Measurements from ENCODE around the gene EPB41. TPM values are rescaled to one million over a fixed set of nuclear protein-coding genes. Genes with fewer than 3 reads are reported as not detected.
"Not testable (repeated sequence)": the region's sequence is repeated elsewhere in the genome, so short reads cannot be mapped to it uniquely, and the experiment has no call there.

Gene EPB41
- total RNA-seq, 2 experiments from 2014 or later = 67.6 to 71.0 TPM

DNA sequence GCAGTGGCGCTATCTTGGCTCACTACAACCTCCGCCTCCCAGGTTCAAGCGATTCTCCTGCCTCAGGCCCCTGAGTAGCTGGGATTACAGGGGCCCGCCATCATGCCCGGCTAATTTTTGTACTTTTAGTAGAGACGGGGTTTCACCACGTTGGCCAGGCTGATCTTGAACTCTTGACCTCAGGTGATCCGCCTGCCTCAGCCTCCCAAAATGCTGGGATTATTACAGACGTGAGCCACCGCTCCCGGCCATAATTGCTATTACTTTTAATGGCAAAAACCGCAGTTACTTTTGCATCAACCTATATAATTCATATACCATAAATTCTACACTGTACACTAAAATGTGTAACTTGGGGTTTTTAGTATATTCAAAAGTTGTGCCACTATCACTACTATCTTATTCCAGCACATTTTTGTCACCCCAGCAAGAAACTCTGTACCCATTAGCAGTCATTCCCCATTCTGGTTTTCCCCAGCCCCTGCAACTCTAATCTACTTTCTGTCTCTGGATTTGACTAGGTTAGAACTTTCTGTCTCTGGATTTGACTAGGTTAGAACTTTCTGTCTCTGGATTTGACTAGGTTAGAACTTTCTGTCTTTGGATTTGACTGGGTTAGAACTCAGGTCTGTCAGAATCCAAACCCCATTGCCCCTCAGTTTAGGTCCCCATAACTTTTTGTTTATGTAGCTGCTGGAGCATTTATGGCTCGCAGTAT lies 47.9 kb downstream of the EPB41 start:
- peak overlapping the region; percentile 16 for H3K4me3 Mint-ChIP-seq
- CTCF ChIA-PET = interaction anchor here (1.1 to 1.7 kb wide), 2 partner anchors 49 to 72 kb away, joined by 4 to 5 read pairs; partner anchors contain the start of gene EPB41
- not testable (repeated sequence) for H3K9me3 Mint-ChIP-seq, H3K36me3 Mint-ChIP-seq, H3K27me3 Mint-ChIP-seq
- peak overlapping the region; percentile 45 for H3K27ac Mint-ChIP-seq
- intact Hi-C loops (cut with micrococcal nuclease) = loop anchor here (1.0 to 10.0 kb wide), 5 partner anchors 10 to 753 kb away; no protein-coding TSS in a partner anchor
- peaks cover 62% of the 10 kb centered on the region for H3K4me1 Mint-ChIP-seq (ENCODE audit: low read depth)
- POLR2A ChIA-PET = interaction anchor here (0.7 to 1.8 kb wide), 3 partner anchors 9 to 80 kb away, joined by 4 to 8 read pairs (median 5); partner anchors contain the start of gene EPB41
- DNase-seq = peak; percentile 65

- Mint-ChIP-seq H3K36me3 (no peaks in the 10 kb centered on the region), H3K4me1 (ENCODE audit: low read depth) (peaks cover 54% of the 10 kb centered on the region), H3K4me3 (no peak overlapping the region), H3K9me3 (no peaks in the 10 kb centered on the region), H3K27ac (no peak overlapping the region), H3K27me3 (no peaks in the 10 kb centered on the region)
- CTCF ChIA-PET = interaction anchor here (1.0 kb wide), 1 partner anchor 83 kb away, joined by 3 read pairs; no protein-coding TSS in a partner anchor
- no peak for DNase-seq
- POLR2A ChIA-PET = no interaction called here
- intact Hi-C loops (cut with micrococcal nuclease) = loop anchor here (10.0 kb wide), 1 partner anchor 749 kb away; no protein-coding TSS in a partner anchor
These were observed 51.0 kb downstream of the EPB41 start for GRCh38 chr1:28965271-28965870.

- Mint-ChIP-seq H3K36me3 (peaks cover 2% of the 10 kb centered on the region), H3K27ac (no peak overlapping the region), H3K27me3 (no peaks in the 10 kb centered on the region), H3K4me3 (no peak overlapping the region), H3K9me3 (no peaks in the 10 kb centered on the region), H3K4me1 (ENCODE audit: low read depth) (peaks cover 54% of the 10 kb centered on the region)
- intact Hi-C loops (cut with micrococcal nuclease) = loop anchor here (10.0 kb wide), 1 partner anchor 748 kb away; no protein-coding TSS in a partner anchor
- POLR2A ChIA-PET = no interaction called here
- DNase-seq = no peak
- CTCF ChIA-PET = no interaction called here
These were observed 52.2 kb downstream of the EPB41 start for GRCh38 chr1:28966617-28967016.

DNA sequence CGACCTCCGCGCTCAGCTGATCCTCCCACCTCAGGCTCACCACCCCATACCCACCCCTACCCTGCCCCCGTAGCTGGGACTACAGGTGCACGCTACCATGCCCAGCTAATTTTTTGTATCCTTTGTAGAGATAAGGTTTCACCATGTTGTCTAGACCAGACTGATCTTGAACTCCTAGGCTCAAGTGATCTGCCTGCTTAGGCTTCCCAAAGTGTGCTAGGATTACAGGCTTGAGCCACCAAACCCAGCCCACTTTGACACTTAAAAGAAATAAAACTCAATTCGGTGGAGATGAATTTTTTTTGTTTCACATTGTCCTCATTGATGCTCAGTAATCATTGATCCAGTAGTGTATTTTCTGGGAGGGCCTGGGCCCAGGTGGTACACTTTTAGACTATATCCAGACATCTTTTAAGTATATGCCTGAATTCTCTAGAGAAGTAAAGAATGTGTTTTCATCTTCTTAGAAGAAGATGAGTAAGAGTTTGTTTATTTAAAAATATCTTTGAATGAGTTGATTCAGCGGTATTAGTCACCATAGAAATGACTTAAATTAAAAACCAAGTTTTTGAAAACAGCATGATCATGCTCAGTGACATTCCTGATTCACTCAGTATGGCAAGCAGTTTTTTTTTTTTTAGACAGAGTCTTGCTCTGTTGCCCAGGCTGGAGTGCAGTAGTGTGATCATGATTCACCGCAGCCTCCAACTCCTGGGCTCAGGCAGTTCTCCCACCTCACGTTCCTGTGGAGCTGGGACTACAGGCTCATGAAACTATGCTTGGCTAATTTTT lies 57.8 kb downstream of the EPB41 start:
- Mint-ChIP-seq H3K27me3 (no peaks in the 10 kb centered on the region), H3K27ac (peak overlapping the region; percentile 51), H3K4me3 (no peak overlapping the region), H3K9me3 (peaks cover 2% of the 10 kb centered on the region), H3K36me3 (peaks cover 6% of the 10 kb centered on the region), H3K4me1 (ENCODE audit: low read depth) (peaks cover 57% of the 10 kb centered on the region)
- CTCF ChIA-PET = interaction anchor here (0.6 to 1.5 kb wide), 3 partner anchors 62 to 145 kb away, joined by 3 to 4 read pairs (median 3); no protein-coding TSS in a partner anchor
- intact Hi-C loops (cut with micrococcal nuclease) = loop anchor here (1.0 to 5.0 kb wide), 4 partner anchors 10 to 70 kb away; no protein-coding TSS in a partner anchor
- POLR2A ChIA-PET = interaction anchor here (0.6 to 0.7 kb wide), 2 partner anchors 9 to 210 kb away, joined by 4 read pairs; no protein-coding TSS in a partner anchor
- peak; percentile 55 for DNase-seq

DNA sequence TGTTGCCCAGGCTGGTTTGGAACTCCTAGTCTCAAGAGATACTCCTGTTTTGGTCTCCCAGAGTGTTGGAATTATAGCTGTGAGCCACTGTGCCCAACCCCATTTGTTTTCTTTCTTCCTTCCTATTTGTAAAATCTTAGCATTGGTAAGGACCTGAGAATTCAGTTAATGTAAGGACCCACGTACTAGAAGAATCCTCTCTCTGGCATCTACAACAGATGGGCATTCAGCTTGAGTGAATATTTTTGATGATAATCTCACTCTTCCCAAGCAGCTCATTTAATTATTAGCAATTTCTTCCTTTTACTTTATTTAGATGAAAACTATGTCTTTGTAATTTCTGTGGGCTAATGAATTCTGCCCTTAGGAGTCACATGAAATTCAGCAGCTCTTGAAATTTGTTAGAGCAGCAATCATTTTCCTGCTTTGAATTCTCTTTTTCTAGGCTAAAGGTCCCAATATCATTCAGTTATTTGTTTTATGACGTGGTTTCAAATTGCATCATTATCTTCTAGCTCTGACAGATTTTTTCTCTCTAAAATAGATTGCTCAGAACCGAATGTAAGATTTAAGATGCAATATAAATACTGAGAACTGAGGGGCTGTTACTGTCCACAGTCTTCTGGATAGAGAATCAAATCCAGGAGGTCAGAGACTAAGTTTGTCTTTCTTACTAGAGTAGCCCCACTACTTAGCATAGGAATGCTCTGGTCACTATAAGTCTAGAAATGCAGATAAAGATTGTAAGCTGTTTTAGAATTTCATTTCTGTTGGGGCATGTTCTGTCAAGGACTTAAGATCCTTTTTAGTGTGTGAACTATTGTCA lies 59.4 kb downstream of the EPB41 start:
- H3K27ac Mint-ChIP-seq = no peak overlapping the region
- H3K27me3 Mint-ChIP-seq = no peaks in the 10 kb centered on the region
- ChIA-PET CTCF (interaction anchor here (1.2 to 1.7 kb wide), 2 partner anchors 60 to 92 kb away, joined by 4 to 7 read pairs; no protein-coding TSS in a partner anchor), POLR2A (interaction anchor here (0.6 to 0.8 kb wide), 2 partner anchors 12 to 34 kb away, joined by 3 read pairs; no protein-coding TSS in a partner anchor)
- intact Hi-C loops (cut with micrococcal nuclease) = loop anchor here (5.0 kb wide), 1 partner anchor 68 kb away; no protein-coding TSS in a partner anchor
- H3K9me3 Mint-ChIP-seq = peaks cover 2% of the 10 kb centered on the region
- peaks cover 6% of the 10 kb centered on the region for H3K36me3 Mint-ChIP-seq
- no peak for DNase-seq
- H3K4me3 Mint-ChIP-seq = no peak overlapping the region
- H3K4me1 Mint-ChIP-seq (ENCODE audit: low read depth) = peaks cover 67% of the 10 kb centered on the region

- Mint-ChIP-seq H3K9me3 (peaks cover 2% of the 10 kb centered on the region), H3K27ac (no peak overlapping the region), H3K4me1 (ENCODE audit: low read depth) (peaks cover 72% of the 10 kb centered on the region), H3K27me3 (no peaks in the 10 kb centered on the region), H3K36me3 (peaks cover 6% of the 10 kb centered on the region), H3K4me3 (no peak overlapping the region)
- DNase-seq = no peak
- CTCF ChIA-PET = interaction anchor here (1.7 kb wide), 1 partner anchor 93 kb away, joined by 4 read pairs; no protein-coding TSS in a partner anchor
- intact Hi-C loops (cut with micrococcal nuclease) = loop anchor here (5.0 kb wide), 1 partner anchor 68 kb away; no protein-coding TSS in a partner anchor
- POLR2A ChIA-PET = interaction anchor here (0.6 kb wide), 1 partner anchor 13 kb away, joined by 3 read pairs; no protein-coding TSS in a partner anchor
These were observed 60.1 kb downstream of the EPB41 start for GRCh38 chr1:28974432-28974831.

DNA sequence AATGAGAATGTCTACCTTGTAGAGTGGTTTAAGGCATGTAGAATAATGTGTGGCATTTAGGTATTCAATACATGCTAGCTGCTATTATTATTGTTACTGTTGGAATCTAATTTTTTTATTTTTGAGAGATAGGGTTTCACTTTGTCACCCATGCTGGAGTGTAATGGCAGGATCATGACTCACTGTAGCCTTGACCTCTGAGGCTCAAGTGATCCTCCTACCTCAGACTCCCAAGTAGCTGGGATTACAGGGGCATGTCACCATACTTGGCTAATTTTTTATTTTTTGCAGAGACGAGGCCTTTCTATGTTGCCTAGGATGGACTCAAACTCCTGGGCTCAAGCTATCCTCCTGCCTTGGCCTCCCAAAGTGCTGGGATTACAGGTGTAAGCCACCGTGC lies 61.9 kb downstream of the EPB41 start:
- POLR2A ChIA-PET = no interaction called here
- intact Hi-C loops (cut with micrococcal nuclease) = no loop called here
- Mint-ChIP-seq H3K36me3 (peaks cover 6% of the 10 kb centered on the region), H3K4me1 (ENCODE audit: low read depth) (peaks cover 81% of the 10 kb centered on the region), H3K27ac (no peak overlapping the region), H3K9me3 (peaks cover 2% of the 10 kb centered on the region), H3K4me3 (no peak overlapping the region), H3K27me3 (no peaks in the 10 kb centered on the region)
- CTCF ChIA-PET = no interaction called here
- no peak for DNase-seq

DNA sequence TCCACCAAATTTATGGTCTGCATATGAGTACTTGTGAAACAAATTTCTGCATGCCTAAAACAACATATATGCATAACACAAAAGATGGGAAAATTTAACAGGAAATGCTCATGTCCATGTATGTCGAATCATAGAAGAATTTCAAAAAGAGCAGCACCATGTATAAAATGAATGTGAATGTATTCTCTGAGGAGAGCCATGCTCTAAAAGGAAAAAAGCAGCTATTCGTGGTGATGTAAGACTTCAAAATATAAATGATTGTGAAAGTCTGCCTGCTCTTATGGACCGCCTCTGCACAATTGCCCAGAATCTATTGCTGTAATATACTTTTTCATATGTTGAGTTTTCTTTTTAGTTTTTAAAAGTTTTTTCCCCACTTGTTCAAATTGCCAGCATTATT lies 66.8 kb downstream of the EPB41 start:
- intact Hi-C loops (cut with micrococcal nuclease) = no loop called here
- CTCF ChIA-PET = no interaction called here
- peaks cover 3% of the 10 kb centered on the region for H3K36me3 Mint-ChIP-seq
- H3K4me3 Mint-ChIP-seq = no peak overlapping the region
- POLR2A ChIA-PET = no interaction called here
- H3K27me3 Mint-ChIP-seq = no peaks in the 10 kb centered on the region
- no peak overlapping the region for H3K27ac Mint-ChIP-seq
- DNase-seq = no peak
- peaks cover 7% of the 10 kb centered on the region for H3K9me3 Mint-ChIP-seq
- peaks cover 61% of the 10 kb centered on the region for H3K4me1 Mint-ChIP-seq (ENCODE audit: low read depth)

DNA sequence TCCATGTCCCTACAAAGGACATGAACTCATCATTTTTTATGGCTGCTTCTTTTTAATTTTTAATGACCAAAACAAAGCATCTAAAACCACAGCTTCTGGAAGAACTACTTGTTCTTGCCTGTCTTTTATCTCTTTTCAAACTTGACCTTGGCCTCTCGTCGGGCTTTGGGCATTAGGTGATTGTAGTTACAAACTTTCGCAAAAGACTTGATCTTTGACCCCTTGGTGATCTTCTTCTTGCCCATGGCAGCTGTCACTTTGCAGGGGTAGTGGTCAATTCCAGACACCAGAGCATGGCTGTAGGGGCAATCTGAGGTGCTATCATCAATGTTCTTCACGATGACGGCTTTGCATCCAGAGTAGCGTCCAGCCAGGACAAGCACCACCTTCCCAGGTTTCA lies 67.8 kb downstream of the EPB41 start:
- Mint-ChIP-seq H3K27me3 (no peaks in the 10 kb centered on the region), H3K4me1 (ENCODE audit: low read depth) (peaks cover 60% of the 10 kb centered on the region), H3K9me3 (peaks cover 7% of the 10 kb centered on the region), H3K36me3 (peaks cover 3% of the 10 kb centered on the region), H3K4me3 (no peak overlapping the region), H3K27ac (no peak overlapping the region)
- no peak for DNase-seq
- ChIA-PET CTCF (no interaction called here), POLR2A (no interaction called here)
- intact Hi-C loops (cut with micrococcal nuclease) = no loop called here

- no peak for DNase-seq
- Mint-ChIP-seq H3K4me1 (ENCODE audit: low read depth) (peaks cover 53% of the 10 kb centered on the region), H3K4me3 (no peak overlapping the region), H3K27me3 (no peaks in the 10 kb centered on the region), H3K27ac (no peak overlapping the region), H3K9me3 (peaks cover 7% of the 10 kb centered on the region), H3K36me3 (peaks cover 9% of the 10 kb centered on the region)
- intact Hi-C loops (cut with micrococcal nuclease) = no loop called here
- ChIA-PET CTCF (interaction anchor here (0.6 to 1.7 kb wide), 5 partner anchors 50 to 578 kb away, joined by 3 to 5 read pairs (median 4); no protein-coding TSS in a partner anchor), POLR2A (no interaction called here)
These were observed 68.7 kb downstream of the EPB41 start for GRCh38 chr1:28983091-28983490.
